ENCODE data around the gene BAIAP2L1. TPM values are rescaled to one million over a fixed set of nuclear protein-coding genes. Genes with fewer than 3 reads are reported as not detected.

The BAIAP2L1 gene
- total RNA-seq, 4 donors from 2014 or later, result 15.3 to 28.2 (median 19.8) TPM

GRCh38 chr7:98265841-98266271, 135.0 kb downstream of the BAIAP2L1 start:
- TF ChIP-seq, protein P1, sequence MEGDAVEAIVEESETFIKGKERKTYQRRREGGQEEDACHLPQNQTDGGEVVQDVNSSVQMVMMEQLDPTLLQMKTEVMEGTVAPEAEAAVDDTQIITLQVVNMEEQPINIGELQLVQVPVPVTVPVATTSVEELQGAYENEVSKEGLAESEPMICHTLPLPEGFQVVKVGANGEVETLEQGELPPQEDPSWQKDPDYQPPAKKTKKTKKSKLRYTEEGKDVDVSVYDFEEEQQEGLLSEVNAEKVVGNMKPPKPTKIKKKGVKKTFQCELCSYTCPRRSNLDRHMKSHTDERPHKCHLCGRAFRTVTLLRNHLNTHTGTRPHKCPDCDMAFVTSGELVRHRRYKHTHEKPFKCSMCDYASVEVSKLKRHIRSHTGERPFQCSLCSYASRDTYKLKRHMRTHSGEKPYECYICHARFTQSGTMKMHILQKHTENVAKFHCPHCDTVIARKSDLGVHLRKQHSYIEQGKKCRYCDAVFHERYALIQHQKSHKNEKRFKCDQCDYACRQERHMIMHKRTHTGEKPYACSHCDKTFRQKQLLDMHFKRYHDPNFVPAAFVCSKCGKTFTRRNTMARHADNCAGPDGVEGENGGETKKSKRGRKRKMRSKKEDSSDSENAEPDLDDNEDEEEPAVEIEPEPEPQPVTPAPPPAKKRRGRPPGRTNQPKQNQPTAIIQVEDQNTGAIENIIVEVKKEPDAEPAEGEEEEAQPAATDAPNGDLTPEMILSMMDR (IDR thresholded peaks at IDR 0.05), result no peak
- TF ChIP-seq POLR2A (IDR thresholded peaks at IDR 0.05), result no peak
- Histone ChIP-seq H3K27me3 (no peaks in the 10 kb centered on the region), H3K36me3 (no peaks in the 10 kb centered on the region), H3K4me1 (no peaks in the 10 kb centered on the region), H3K27ac (no peak overlapping the region), H3K9me3 (no peaks in the 10 kb centered on the region), H3K4me3 (replicated peaks in 1 of 3) (no peak overlapping the region)
- WGBS, 2 donors, result 79 to 93% methylated on average over 5 of the region's 5 CpGs
- intact Hi-C loops (cut with DNase I), result no loop called here
- DNase-seq, result no peak

GRCh38 chr7:98257701-98258100, 143.2 kb downstream of the BAIAP2L1 start:
- no peaks in the 10 kb centered on the region for H3K36me3 ChIP-seq
- TF ChIP-seq, protein P1 (IDR thresholded peaks at IDR 0.05), result no peak
- no peak for TF ChIP-seq POLR2A (IDR thresholded peaks at IDR 0.05)
- DNase-seq, result no peak
- WGBS, 2 donors, result 78 to 88% methylated on average over 6 of the region's 6 CpGs
- no peaks in the 10 kb centered on the region for H3K27me3 ChIP-seq
- peaks cover 9% of the 10 kb centered on the region in 2 donors for H3K4me1 ChIP-seq
- no peak overlapping the region for H3K27ac ChIP-seq
- intact Hi-C loops (cut with DNase I), result no loop called here
- no peaks in the 10 kb centered on the region for H3K9me3 ChIP-seq
- H3K4me3 ChIP-seq (replicated peaks in 1 of 3), result no peak overlapping the region

DNA sequence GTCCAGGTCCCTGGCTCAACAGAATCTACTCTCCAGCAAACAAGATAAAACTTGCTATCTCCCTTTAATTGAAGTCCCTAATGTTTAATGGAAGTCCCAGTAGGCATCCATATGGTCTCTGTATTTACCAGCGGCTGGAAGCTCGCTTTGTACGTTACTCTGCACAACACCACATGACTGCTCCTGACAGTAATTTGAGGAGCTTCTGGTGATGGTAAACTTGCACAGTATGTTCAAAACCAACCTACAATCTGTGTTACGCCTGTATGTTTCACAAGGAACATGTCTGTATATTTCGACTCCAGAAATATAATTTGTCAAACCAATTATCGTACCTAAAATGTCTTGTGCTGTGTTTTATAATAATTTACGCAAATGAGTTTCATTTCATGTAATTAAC, 144.5 kb downstream of the BAIAP2L1 start:
- no peak overlapping the region for H3K4me3 ChIP-seq (replicated peaks in 1 of 3)
- H3K27me3 ChIP-seq, result no peaks in the 10 kb centered on the region
- no peak overlapping the region for H3K27ac ChIP-seq
- peaks cover 10 to 12% of the 10 kb centered on the region in 2 donors for H3K4me1 ChIP-seq
- H3K9me3 ChIP-seq, result no peaks in the 10 kb centered on the region
- intact Hi-C loops (cut with DNase I), result no loop called here
- no peaks in the 10 kb centered on the region for H3K36me3 ChIP-seq
- TF ChIP-seq, protein P1 (IDR thresholded peaks at IDR 0.05), result no peak
- no peak for TF ChIP-seq POLR2A (IDR thresholded peaks at IDR 0.05)
- 94 to 96% methylated on average over 7 of the region's 7 CpGs for WGBS, 2 donors
- no peak for DNase-seq

DNA sequence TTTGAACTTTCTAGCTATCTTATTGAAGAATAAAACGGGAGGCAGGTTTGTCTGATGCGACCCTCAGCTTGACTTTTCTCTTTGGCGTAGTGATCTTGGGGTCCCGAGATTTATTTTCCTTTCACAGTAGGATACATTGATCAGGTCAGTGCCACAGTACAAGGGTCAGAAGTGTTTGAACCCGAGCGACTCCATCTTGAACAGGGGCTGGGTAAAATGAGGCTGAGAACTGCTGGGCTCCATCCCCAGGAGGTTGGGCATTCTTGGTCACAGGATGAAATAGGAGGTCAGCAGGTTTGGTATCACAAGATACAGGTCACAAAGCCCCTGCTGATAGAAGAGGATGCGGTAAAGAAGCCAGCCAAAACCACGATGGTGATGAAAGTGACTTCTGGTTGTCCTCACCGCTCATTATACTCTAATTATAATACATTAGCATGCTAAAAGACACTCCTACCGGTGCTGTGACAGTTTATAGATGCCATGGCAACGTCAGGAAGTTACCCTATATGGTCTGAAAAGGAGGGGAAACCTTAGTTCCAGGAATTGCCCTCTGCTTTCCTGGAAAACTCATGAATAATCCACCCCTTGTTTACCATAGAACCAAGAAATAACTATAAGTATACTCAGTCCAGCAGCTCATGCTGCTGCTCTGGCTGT, 145.8 kb downstream of the BAIAP2L1 start:
- WGBS, 2 donors, result 87 to 89% methylated on average over 11 of the region's 11 CpGs
- intact Hi-C loops (cut with DNase I), result no loop called here
- no peaks in the 10 kb centered on the region for H3K36me3 ChIP-seq
- no peaks in the 10 kb centered on the region for H3K27me3 ChIP-seq
- peaks cover 20 to 22% of the 10 kb centered on the region in 2 donors for H3K4me1 ChIP-seq
- H3K9me3 ChIP-seq, result no peaks in the 10 kb centered on the region
- no peak overlapping the region for H3K4me3 ChIP-seq (replicated peaks in 1 of 3)
- TF ChIP-seq, protein P1 (IDR thresholded peaks at IDR 0.05), result no peak
- no peak for TF ChIP-seq POLR2A (IDR thresholded peaks at IDR 0.05)
- H3K27ac ChIP-seq, result no peak overlapping the region
- DNase-seq, result no peak

- H3K36me3 ChIP-seq, result no peaks in the 10 kb centered on the region
- H3K27ac ChIP-seq, result no peak overlapping the region
- H3K9me3 ChIP-seq, result no peaks in the 10 kb centered on the region
- peaks cover 20 to 22% of the 10 kb centered on the region in 2 donors for H3K4me1 ChIP-seq
- DNase-seq, result no peak
- intact Hi-C loops (cut with DNase I), result no loop called here
- 90 to 92% methylated on average over 4 of the region's 4 CpGs for WGBS, 2 donors
- no peaks in the 10 kb centered on the region for H3K27me3 ChIP-seq
- no peak overlapping the region for H3K4me3 ChIP-seq (replicated peaks in 1 of 3)
- TF ChIP-seq, protein P1 (IDR thresholded peaks at IDR 0.05), result no peak
- TF ChIP-seq POLR2A (IDR thresholded peaks at IDR 0.05), result no peak
Measured at GRCh38 chr7:98254516-98254915, 146.4 kb downstream of the BAIAP2L1 start.

Data from thyroid gland (tissue), 4 donors.